GM23338 (cell line): Measurements from ENCODE around the gene EFCAB6. TPM values are rescaled to one million over a fixed set of nuclear protein-coding genes. Genes with fewer than 3 reads are reported as not detected.

Experiments
- ATAC-seq: fragments of 200-7000 bp; cut with Tn5 transposase; 3 replicates; pipeline ENCODE4 v1.9.1; 2020
- DNase-seq: peaks from one replicate; pipeline ENCODE4 v3.0.0-alpha.2; 2015; ENCODE audit warnings: low spot score
- H2AFZ ChIP-seq: fragments of 200-600 bp; sonication (generic); 2 replicates; pipeline ENCODE4 v1.8.0; 2016; ENCODE audit warnings: antibody characterized with exemption, mild to moderate bottlenecking, moderate library complexity
- H3F3A ChIP-seq: fragments of 200-600 bp; sonication (generic); replicated peaks from 2 replicates; pipeline ENCODE4 v1.8.0; 2017; ENCODE audit warnings: antibody characterized with exemption, mixed run types, low read depth
- H3K27ac ChIP-seq: fragments of 200-600 bp; sonication (generic); 2 replicates; pipeline ENCODE4 v1.6.1; 2016; ENCODE audit warnings: low read depth
- H3K27me3 ChIP-seq: fragments of 200-600 bp; sonication (generic); 2 replicates; pipeline ENCODE4 v1.8.0; 2016; ENCODE audit warnings: mild to moderate bottlenecking, mixed run types, moderate library complexity; ENCODE audit not compliant: insufficient read depth
- H3K36me3 ChIP-seq: fragments of 200-600 bp; sonication (generic); 2 replicates; pipeline ENCODE4 v1.8.0; 2016; ENCODE audit warnings: mild to moderate bottlenecking; ENCODE audit not compliant: insufficient read depth
- H3K4me1 ChIP-seq: fragments of 200-600 bp; sonication (generic); 2 replicates; pipeline ENCODE4 v1.8.0; 2016; ENCODE audit warnings: mild to moderate bottlenecking, moderate library complexity; ENCODE audit not compliant: insufficient read depth
- H3K4me2 ChIP-seq: fragments of 200-600 bp; sonication (generic); 2 replicates; pipeline ENCODE4 v1.7.1; 2017; ENCODE audit warnings: mixed run types
- H3K4me3 ChIP-seq: fragments of 200-600 bp; sonication (generic); 2 replicates; pipeline ENCODE4 v1.6.1; 2016; ENCODE audit warnings: mixed run types
- H3K79me2 ChIP-seq: fragments of 200-600 bp; sonication (generic); replicated peaks from 2 replicates; pipeline ENCODE4 v1.8.0; 2017; ENCODE audit warnings: mild to moderate bottlenecking; ENCODE audit not compliant: insufficient read depth
- H3K9me2 ChIP-seq: fragments of 200-600 bp; sonication (generic); 2 replicates; pipeline ENCODE4 v1.8.0; 2017; ENCODE audit not compliant: insufficient read depth
- H4K20me1 ChIP-seq: fragments of 200-600 bp; sonication (generic); replicated peaks from 2 replicates; pipeline ENCODE4 v1.8.0; 2017; ENCODE audit warnings: mild to moderate bottlenecking; ENCODE audit not compliant: insufficient read depth
- H3K27ac Mint-ChIP-seq: 2 replicates; pipeline ENCODE4 v1.8.0; 2020; ENCODE audit warnings: inconsistent platforms, mild to moderate bottlenecking, moderate library complexity, mixed read lengths
- H3K27me3 Mint-ChIP-seq: 3 replicates; pipeline ENCODE4 v1.8.0; 2022; ENCODE audit warnings: low read depth, mild to moderate bottlenecking, moderate library complexity, mixed read lengths, inconsistent platforms; ENCODE audit not compliant: insufficient read depth, poor library complexity
- H3K36me3 Mint-ChIP-seq: 3 replicates; pipeline ENCODE4 v1.8.0; 2021; ENCODE audit warnings: low read depth, mild to moderate bottlenecking, inconsistent platforms, moderate library complexity, mixed read lengths
- H3K4me1 Mint-ChIP-seq: 3 replicates; pipeline ENCODE4 v1.8.0; 2020; ENCODE audit warnings: mild to moderate bottlenecking, inconsistent platforms, mixed read lengths
- H3K4me3 Mint-ChIP-seq: 3 replicates; pipeline ENCODE4 v1.8.0; 2021; ENCODE audit warnings: moderate library complexity, mild to moderate bottlenecking, inconsistent platforms, mixed read lengths
- H3K9me3 Mint-ChIP-seq: 3 replicates; pipeline ENCODE4 v1.8.0; 2020; ENCODE audit warnings: moderate library complexity, mild to moderate bottlenecking, inconsistent platforms, mixed read lengths
- CREB1 ChIP-seq: fragments of 250-450 bp; sonication (Bioruptor Pico); IDR thresholded peaks from 2 replicates; pipeline ENCODE4 v1.5.0; 2020; ENCODE audit warnings: low read depth, mild to moderate bottlenecking, moderate library complexity
- CTCF ChIP-seq, 2 experiments: fragments of 200-600 bp in 1 of 2; sonication (generic) in 1 of 2; conservative IDR thresholded peaks; 2 replicates each; pipeline versions ENCODE4 v1.5.1 to v1.6.1; 2016 to 2017; ENCODE audit warnings: antibody characterized with exemption in 2 of 2, low read depth in 2 of 2, mild to moderate bottlenecking in 2 of 2, moderate library complexity in 1 of 2
- ETS1 ChIP-seq: IDR thresholded peaks from 2 replicates; pipeline ENCODE4 v1.6.1; 2016; ENCODE audit warnings: antibody characterized with exemption
- EZH2 ChIP-seq: fragments of 200-600 bp; sonication (generic); IDR thresholded peaks from one replicate; pipeline ENCODE4 v1.8.0; 2017; ENCODE audit warnings: antibody characterized with exemption, mild to moderate bottlenecking, low read depth; ENCODE audit not compliant: unreplicated experiment
- EZH2phosphoT487 ChIP-seq: fragments of 200-600 bp; sonication (generic); IDR thresholded peaks from one replicate; pipeline ENCODE4 v1.8.1; 2018; ENCODE audit warnings: antibody characterized with exemption; ENCODE audit not compliant: unreplicated experiment
- JUNB ChIP-seq: IDR thresholded peaks from one replicate; pipeline ENCODE4 v1.6.1; 2016; ENCODE audit warnings: antibody characterized with exemption; ENCODE audit not compliant: unreplicated experiment
- NANOG ChIP-seq: IDR thresholded peaks from 2 replicates; pipeline ENCODE4 v1.6.1; 2016; ENCODE audit warnings: antibody characterized with exemption, borderline replicate concordance
- POLR2AphosphoS5 ChIP-seq: IDR thresholded peaks from 2 replicates; pipeline ENCODE4 v1.6.1; 2016; ENCODE audit warnings: antibody characterized with exemption, low read depth
- REST ChIP-seq: IDR thresholded peaks from one replicate; pipeline ENCODE4 v1.6.1; 2018; ENCODE audit warnings: antibody characterized with exemption; ENCODE audit not compliant: unreplicated experiment
- ZNF114 ChIP-seq: fragments of 250-450 bp; sonication (Bioruptor Pico); IDR thresholded peaks from 2 replicates; pipeline ENCODE4 v1.5.0; 2020; ENCODE audit warnings: mild to moderate bottlenecking, moderate library complexity
- ZNF331 ChIP-seq: fragments of 250-450 bp; sonication (Bioruptor Pico); IDR thresholded peaks from 2 replicates; pipeline ENCODE4 v1.5.0; 2020; ENCODE audit warnings: low read depth, mild to moderate bottlenecking, moderate library complexity
- polyA plus RNA-seq: library from polyadenylated mRNA; unstranded; fragments of >200 nt; fragmentation: Nextera tagmentation; extraction: Ambion mirVana; gene quantifications from 2 replicates; pipeline ENCODE4 v1.2.1, GENCODE V29; 2016
- total RNA-seq: library from RNA; depleted of rRNA; stranded (reverse); fragments of >200 nt; shearing (Covaris generic); gene quantifications from 2 replicates; pipeline ENCODE4 v1.2.3, GENCODE V29; 2014

The EFCAB6 gene
- total and polyA plus RNA-seq, 2 experiments from 2014 or later = 1.1 to 1.8 TPM

GRCh38 chr22:43631201-43631600 is 180.9 kb downstream of the EFCAB6 start (continued):
- TF ChIP-seq JUNB = no peak
- TF ChIP-seq EZH2 = no peak
- no peak for TF ChIP-seq CTCF (conservative IDR thresholded peaks at IDR 0.05; ENCODE audit: low read depth in 2 of 2)
- no peak for TF ChIP-seq ZNF331
- no peak for TF ChIP-seq POLR2AphosphoS5
- no peak for TF ChIP-seq CREB1 (CRISPR knock-in tag)
- TF ChIP-seq NANOG = no peak

- Mint-ChIP-seq H3K9me3 (no peaks in the 10 kb centered on the region), H3K27ac (no peak overlapping the region), H3K4me1 (peaks cover 9% of the 10 kb centered on the region), H3K4me3 (no peak overlapping the region), H3K27me3 (peaks cover 12% of the 10 kb centered on the region), H3K36me3 (no peaks in the 10 kb centered on the region)
- no peak overlapping the region for H3K4me2 ChIP-seq
- H2AFZ ChIP-seq = no peak overlapping the region
- H3K36me3 ChIP-seq = no peaks in the 10 kb centered on the region
- no peaks in the 10 kb centered on the region for H4K20me1 ChIP-seq
- H3K4me3 ChIP-seq = no peak overlapping the region
- no peaks in the 10 kb centered on the region for H3K27me3 ChIP-seq
- 0 out of 2 replicates have a peak, but pooled peaks cover 6% of the 10 kb centered on the region for H3K4me1 ChIP-seq
- no peaks in the 10 kb centered on the region for H3K9me2 ChIP-seq
- ATAC-seq (no peak), DNase-seq (no peak)
- H3K27ac ChIP-seq = no peak overlapping the region
- no peaks in the 10 kb centered on the region for H3F3A ChIP-seq
- TF ChIP-seq JUNB (no peak), NANOG (no peak), REST (no peak), CREB1 (CRISPR knock-in tag) (no peak), ZNF114 (CRISPR knock-in tag) (no peak)
- H3K79me2 ChIP-seq = no peaks in the 10 kb centered on the region
Measured at GRCh38 chr22:43630451-43630850, 181.7 kb downstream of the EFCAB6 start.

GRCh38 chr22:43628250-43628649 is 183.9 kb downstream of the EFCAB6 start:
- Histone ChIP-seq H3K9me2 (no peaks in the 10 kb centered on the region), H3K4me2 (no peak overlapping the region), H3K27me3 (no peaks in the 10 kb centered on the region), H3K36me3 (no peaks in the 10 kb centered on the region), H3K27ac (no peak overlapping the region), H3F3A (no peaks in the 10 kb centered on the region), H3K79me2 (no peaks in the 10 kb centered on the region), H3K4me1 (0 out of 2 replicates have a peak, but pooled peaks cover 6% of the 10 kb centered on the region), H2AFZ (no peak overlapping the region), H4K20me1 (no peaks in the 10 kb centered on the region), H3K4me3 (no peak overlapping the region)
- DNase-seq = no peak
- ATAC-seq = no peak
- no peak for TF ChIP-seq EZH2phosphoT487
- no peak for TF ChIP-seq ETS1
- no peak for TF ChIP-seq CTCF (conservative IDR thresholded peaks at IDR 0.05; ENCODE audit: low read depth in 2 of 2)
- Mint-ChIP-seq H3K4me3 (no peak overlapping the region), H3K27me3 (peaks cover 14% of the 10 kb centered on the region), H3K9me3 (no peaks in the 10 kb centered on the region), H3K36me3 (no peaks in the 10 kb centered on the region), H3K4me1 (peaks cover 9% of the 10 kb centered on the region), H3K27ac (no peak overlapping the region)
